MCF 10A (cell line): ENCODE results near the gene BCL7B. TPM values are rescaled to one million over a fixed set of nuclear protein-coding genes. Genes with fewer than 3 reads are reported as not detected.

ENCODE experiments used
- BruUV-seq: library from RNA; stranded (reverse); fragments of 400-500 nt; replicated peaks from 2 replicates; lab custom pipeline; 2021; lab: Mats Ljungman, UMichigan
- CTCF ChIA-PET: fragments of 300-600 bp; sonication (Branson Sonifier 250); formaldehyde crosslinking; extraction: SDS; loops from one replicate; lab custom pipeline; 2021; ENCODE audit warnings: antibody characterized with exemption, inconsistent platforms; lab: Yijun Ruan, JAX
- POLR2A ChIA-PET: fragments of 300-600, 350-650 bp; sonication (Branson Sonifier 250); formaldehyde crosslinking; extraction: SDS; loops from one replicate; lab custom pipeline; 2020; ENCODE audit warnings: antibody characterized with exemption, inconsistent platforms; lab: Yijun Ruan, JAX
- DNase-seq: peaks from one replicate; pipeline ENCODE4 v3.0.0-alpha.2; 2018; ENCODE audit not compliant: unreplicated experiment
- H3K27ac Mint-ChIP-seq: one replicate; pipeline ENCODE4 v1.8.0; 2022; ENCODE audit warnings: mild to moderate bottlenecking, low read depth, mixed read lengths; ENCODE audit not compliant: unreplicated experiment
- H3K27me3 Mint-ChIP-seq: one replicate; pipeline ENCODE4 v1.8.0; 2022; ENCODE audit warnings: mixed read lengths; ENCODE audit not compliant: insufficient read depth, unreplicated experiment
- H3K36me3 Mint-ChIP-seq: one replicate; pipeline ENCODE4 v1.8.0; 2022; ENCODE audit warnings: mild to moderate bottlenecking, moderate library complexity, mixed read lengths; ENCODE audit not compliant: insufficient read depth, unreplicated experiment
- H3K4me1 Mint-ChIP-seq: one replicate; pipeline ENCODE4 v1.8.0; 2022; ENCODE audit warnings: mixed read lengths; ENCODE audit not compliant: insufficient read depth, unreplicated experiment
- H3K4me3 Mint-ChIP-seq: one replicate; pipeline ENCODE4 v1.8.0; 2022; ENCODE audit warnings: mild to moderate bottlenecking, moderate library complexity, mixed read lengths; ENCODE audit not compliant: unreplicated experiment
- H3K9me3 Mint-ChIP-seq: one replicate; pipeline ENCODE4 v1.8.0; 2022; ENCODE audit warnings: mixed read lengths; ENCODE audit not compliant: unreplicated experiment
- intact Hi-C: fragments of 100-400 bp; cut with micrococcal nuclease; formaldehyde crosslinking; loops from 2 replicates; pipeline ENCODE4 v1.14.1; 2022
- total RNA-seq: library from RNA; stranded (reverse); gene quantifications from 2 replicates; pipeline ENCODE4 v1.2.3, GENCODE V29; 2022
- TF ChIP-seq, protein P1 (sequence below): fragments of 200-600 bp; IDR thresholded peaks from one replicate; pipeline ENCODE4 v1.8.0; 2022; ENCODE audit warnings: antibody characterized with exemption, mild to moderate bottlenecking; ENCODE audit not compliant: unreplicated experiment

Gene BCL7B
- total RNA-seq, 1 experiment from 2014 or later = 73.3 TPM

DNA sequence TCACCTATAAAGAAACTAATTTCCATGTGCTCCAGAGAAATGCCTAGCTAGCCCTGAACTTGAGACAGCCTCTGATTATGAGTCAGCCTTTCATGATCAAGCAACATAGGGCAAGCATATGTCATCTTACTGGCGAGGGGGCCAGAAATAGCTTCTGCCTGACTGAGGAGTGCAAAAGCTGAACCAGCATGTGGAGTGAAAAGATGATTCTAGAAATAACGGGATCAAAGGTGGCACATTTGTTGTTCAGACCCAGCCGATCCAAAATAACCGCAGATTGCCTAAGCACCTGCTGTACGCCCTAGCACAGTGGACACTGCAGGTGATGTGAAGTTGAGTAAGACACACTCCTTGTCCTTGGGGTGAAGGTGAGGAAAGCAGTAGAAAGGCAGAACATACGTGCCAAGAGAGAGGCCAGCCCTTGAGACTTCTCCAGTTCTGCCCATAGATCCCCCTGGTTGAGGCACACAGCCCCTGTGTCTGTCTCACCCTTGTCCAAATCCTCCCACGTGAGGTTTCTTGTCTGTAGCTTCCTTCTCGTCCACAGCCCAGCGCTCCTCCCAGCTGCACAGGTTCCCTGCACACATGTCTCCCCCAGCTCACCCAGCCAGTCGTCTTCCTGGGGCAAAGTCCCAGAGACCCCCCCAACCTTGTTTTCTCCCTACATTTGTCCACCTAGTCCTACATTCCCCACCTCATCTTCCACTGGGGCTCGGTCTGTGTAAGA is 2.8 kb upstream of the BCL7B start:
- Mint-ChIP-seq H3K4me1 (peaks cover 20% of the 10 kb centered on the region), H3K36me3 (peaks cover 5% of the 10 kb centered on the region), H3K9me3 (no peaks in the 10 kb centered on the region), H3K27ac (peak overlapping the region; percentile 39), H3K4me3 (no peak overlapping the region), H3K27me3 (no peaks in the 10 kb centered on the region)
- TF ChIP-seq, protein P1, sequence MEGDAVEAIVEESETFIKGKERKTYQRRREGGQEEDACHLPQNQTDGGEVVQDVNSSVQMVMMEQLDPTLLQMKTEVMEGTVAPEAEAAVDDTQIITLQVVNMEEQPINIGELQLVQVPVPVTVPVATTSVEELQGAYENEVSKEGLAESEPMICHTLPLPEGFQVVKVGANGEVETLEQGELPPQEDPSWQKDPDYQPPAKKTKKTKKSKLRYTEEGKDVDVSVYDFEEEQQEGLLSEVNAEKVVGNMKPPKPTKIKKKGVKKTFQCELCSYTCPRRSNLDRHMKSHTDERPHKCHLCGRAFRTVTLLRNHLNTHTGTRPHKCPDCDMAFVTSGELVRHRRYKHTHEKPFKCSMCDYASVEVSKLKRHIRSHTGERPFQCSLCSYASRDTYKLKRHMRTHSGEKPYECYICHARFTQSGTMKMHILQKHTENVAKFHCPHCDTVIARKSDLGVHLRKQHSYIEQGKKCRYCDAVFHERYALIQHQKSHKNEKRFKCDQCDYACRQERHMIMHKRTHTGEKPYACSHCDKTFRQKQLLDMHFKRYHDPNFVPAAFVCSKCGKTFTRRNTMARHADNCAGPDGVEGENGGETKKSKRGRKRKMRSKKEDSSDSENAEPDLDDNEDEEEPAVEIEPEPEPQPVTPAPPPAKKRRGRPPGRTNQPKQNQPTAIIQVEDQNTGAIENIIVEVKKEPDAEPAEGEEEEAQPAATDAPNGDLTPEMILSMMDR = no peak
- peak; percentile 67 for DNase-seq
- intact Hi-C loops = no loop called here
- ChIA-PET CTCF (interaction anchor here (0.5 to 1.4 kb wide), 6 partner anchors 10 to 841 kb away, joined by 3 to 4 read pairs (median 4); no protein-coding TSS in a partner anchor), POLR2A (interaction anchor here (0.5 to 3.0 kb wide), 9 partner anchors 10 to 165 kb away, joined by 3 to 22 read pairs (median 3); partner anchors contain the start of genes BAZ1B and TBL2)
- no TSS peak for BruUV-seq

GRCh38 chr7:73557108-73557396 is 438 bp downstream of the BCL7B start:
- DNase-seq = peak; percentile 91
- H3K9me3 Mint-ChIP-seq = no peaks in the 10 kb centered on the region
- BruUV-seq = no TSS peak
- H3K4me3 Mint-ChIP-seq = peak overlapping the region; percentile 75
- CTCF ChIA-PET = interaction anchor here (0.8 kb wide), 1 partner anchor 50 kb away, joined by 3 read pairs; no protein-coding TSS in a partner anchor
- no peaks in the 10 kb centered on the region for H3K27me3 Mint-ChIP-seq
- H3K4me1 Mint-ChIP-seq = peaks cover 31% of the 10 kb centered on the region
- POLR2A ChIA-PET = interaction anchor here (0.9 to 3.4 kb wide), 10 partner anchors 10 to 168 kb away, joined by 3 to 57 read pairs (median 4); partner anchors contain the start of genes BAZ1B and TBL2
- TF ChIP-seq, protein P1 = no peak
- peak overlapping the region; percentile 95 for H3K27ac Mint-ChIP-seq
- H3K36me3 Mint-ChIP-seq = peaks cover 22% of the 10 kb centered on the region
- intact Hi-C loops = no loop called here

- CTCF ChIA-PET = interaction anchor here (0.8 to 1.1 kb wide), 2 partner anchors 51 to 169 kb away, joined by 3 to 5 read pairs; no protein-coding TSS in a partner anchor
- TF ChIP-seq, protein P1 = no peak
Measured at GRCh38 chr7:73556208-73557107, 1.0 kb downstream of the BCL7B start.

More at GRCh38 chr7:73556208-73557107, 1.0 kb downstream of the BCL7B start:
- DNase-seq = no peak
- Mint-ChIP-seq H3K9me3 (no peaks in the 10 kb centered on the region), H3K27me3 (no peaks in the 10 kb centered on the region), H3K27ac (peak overlapping the region; percentile 95), H3K36me3 (peaks cover 28% of the 10 kb centered on the region), H3K4me3 (peak overlapping the region; percentile 75), H3K4me1 (peaks cover 31% of the 10 kb centered on the region)
- intact Hi-C loops = loop anchor here (1.0 kb wide), 1 partner anchor 35 kb away; no protein-coding TSS in a partner anchor
- POLR2A ChIA-PET = interaction anchor here (0.6 to 3.4 kb wide), 12 partner anchors 9 to 271 kb away, joined by 3 to 57 read pairs (median 4); partner anchors contain the start of genes BAZ1B and TBL2
- BruUV-seq = TSS peak; percentile 45
